ENCODE results near the gene ANXA2R.
"Not testable (repeated sequence)": the region's sequence is repeated elsewhere in the genome, so short reads cannot be mapped to it uniquely, and the experiment has no call there.

ANXA2R gene, protein sequence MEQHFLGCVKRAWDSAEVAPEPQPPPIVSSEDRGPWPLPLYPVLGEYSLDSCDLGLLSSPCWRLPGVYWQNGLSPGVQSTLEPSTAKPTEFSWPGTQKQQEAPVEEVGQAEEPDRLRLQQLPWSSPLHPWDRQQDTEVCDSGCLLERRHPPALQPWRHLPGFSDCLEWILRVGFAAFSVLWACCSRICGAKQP

DNA sequence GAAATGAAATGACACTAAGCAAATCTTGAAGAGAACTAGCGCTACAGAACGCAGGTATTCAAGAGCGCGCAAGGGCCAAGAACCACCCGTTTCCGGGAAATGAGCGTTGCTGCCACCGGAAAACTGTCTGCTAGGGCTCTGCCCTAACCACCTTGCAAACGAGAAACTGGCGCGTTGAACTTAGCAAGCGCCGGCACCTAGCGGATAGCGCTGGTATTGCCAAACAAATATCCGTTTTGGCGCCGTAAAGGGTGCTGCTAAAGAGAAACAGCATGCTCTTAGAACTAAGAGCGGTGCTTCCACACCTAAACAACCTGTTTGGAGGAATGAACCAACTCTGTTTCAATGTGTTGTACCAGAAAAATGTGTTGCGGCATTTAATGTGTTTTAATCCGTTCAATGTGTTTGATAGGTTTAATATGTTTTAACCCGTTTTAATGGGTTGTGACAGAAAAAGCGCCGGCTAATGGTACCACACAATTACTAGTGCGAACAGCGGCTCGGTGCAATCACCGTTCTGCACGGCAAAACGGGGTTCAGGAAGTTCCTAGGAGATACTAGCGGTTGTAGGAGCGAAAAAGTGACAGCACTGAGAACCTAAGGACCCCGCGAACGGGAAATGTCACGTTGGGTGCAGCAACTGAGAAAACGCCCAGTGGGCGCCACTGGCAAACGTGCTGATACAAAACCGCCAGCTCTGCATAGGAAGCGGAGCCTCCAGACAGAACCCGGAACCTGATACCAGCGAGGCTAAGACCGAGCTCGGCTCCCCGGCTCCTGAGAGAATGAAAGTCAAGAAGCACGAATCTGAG lies at the start of gene ANXA2R:
TSS of gene ANXA2R (minus strand) at position 33 of the 812 bp plus-strand sequence. CDS start 273 bp downstream, outside the sequence.
- FAIRE-seq: peak; percentile 79

DNA sequence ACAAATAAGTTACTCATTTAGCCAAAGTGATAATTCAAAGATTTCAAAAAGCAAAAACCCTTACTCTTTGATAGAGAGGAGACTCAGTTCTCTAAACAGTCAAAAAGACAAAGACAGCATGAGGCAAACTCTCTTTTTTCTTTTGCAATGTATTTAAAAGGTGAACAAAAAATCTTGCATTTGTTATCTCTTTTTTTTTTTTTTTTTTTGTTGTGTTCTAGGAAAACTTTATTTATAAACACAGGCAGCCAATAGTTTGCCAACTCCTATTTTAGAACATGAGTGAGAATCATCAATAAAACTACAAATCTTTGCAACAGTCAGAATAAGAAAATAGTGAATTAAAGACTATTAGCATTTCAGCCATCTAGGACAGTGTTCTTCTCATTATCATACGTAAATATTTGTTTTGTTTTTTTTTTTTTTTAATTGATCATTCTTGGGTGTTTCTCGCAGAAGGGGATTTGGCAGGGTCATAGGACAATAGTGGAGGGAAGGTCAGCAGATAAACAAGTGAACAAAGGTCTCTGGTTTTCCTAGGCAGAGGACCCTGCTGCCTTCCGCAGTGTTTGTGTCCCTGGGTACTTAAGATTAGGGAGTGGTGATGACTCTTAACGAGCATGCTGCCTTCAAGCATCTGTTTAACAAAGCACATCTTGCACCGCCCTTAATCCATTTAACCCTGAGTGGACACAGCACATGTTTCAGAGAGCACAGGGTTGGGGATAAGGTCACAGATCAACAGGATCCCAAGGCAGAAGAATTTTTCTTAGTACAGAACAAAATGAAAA lies 46.2 kb upstream of the ANXA2R start:
- FAIRE-seq; DNase-seq (ENCODE audit: insufficient read length, low spot score): not testable (repeated sequence)

More for the DNA sequence above, at the start of gene ANXA2R:
- DNase-seq (ENCODE audit: insufficient read length, low spot score): no peak

DNA sequence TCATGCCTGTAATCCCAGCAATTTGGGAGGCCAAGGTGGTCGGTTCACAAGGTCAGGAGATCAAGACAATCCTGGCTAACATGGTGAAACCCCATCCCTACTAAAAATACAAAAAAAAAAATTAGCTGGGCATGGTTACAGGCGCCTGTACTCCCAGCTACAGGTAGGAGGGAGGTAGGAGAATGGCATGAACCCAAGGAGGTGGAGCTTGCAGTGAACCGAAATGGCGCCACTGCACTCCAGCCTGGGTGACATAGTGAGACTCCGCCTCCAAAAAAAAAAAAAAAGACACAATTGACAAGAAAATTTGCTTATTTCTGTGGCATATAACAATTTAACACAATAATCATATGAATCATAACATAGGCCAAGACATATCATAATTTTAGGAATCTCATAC lies 45.3 kb upstream of the ANXA2R start:
- FAIRE-seq (no peak), DNase-seq (ENCODE audit: insufficient read length, low spot score) (no peak)

DNA sequence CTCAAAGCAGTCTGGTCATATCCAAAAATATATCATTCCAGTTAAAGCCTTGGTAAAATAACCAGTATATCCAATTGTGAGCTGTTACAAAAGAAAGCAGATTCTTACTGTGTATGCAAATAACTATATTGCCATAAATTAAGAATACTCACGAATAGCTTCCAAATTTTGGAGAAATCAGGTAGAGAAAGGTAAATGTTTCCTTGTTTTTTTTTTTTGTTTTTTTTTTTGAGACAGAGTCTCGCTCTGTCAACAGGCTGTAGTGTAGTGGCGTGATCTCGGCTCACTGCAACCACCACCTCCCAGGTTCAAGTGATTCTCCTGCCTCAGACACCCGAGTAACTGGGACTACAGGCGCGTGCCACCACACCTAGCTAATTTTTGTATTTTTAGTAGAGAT lies 44.3 kb upstream of the ANXA2R start:
- not testable (repeated sequence) for FAIRE-seq; DNase-seq (ENCODE audit: insufficient read length, low spot score)

DNA sequence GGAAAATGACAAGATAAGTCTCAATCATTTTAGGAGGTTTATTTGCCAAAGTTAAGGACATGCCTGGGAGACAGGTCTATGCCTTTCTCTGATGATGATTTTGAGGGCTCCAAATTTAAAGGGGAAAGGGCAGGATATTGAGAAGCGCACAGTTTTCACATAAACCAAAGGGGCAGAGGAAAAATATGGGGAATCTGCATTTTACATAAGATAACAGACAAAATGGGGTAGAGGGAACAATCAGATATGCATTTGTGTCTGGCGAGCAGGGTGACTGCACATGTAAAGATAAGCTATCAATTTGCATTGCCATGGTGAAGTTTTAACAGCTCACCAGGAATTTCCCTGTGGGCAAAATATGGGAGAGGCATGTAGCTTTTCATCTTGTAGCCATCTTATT lies 41.2 kb upstream of the ANXA2R start:
- FAIRE-seq; DNase-seq (ENCODE audit: insufficient read length, low spot score): not testable (repeated sequence)

DNA sequence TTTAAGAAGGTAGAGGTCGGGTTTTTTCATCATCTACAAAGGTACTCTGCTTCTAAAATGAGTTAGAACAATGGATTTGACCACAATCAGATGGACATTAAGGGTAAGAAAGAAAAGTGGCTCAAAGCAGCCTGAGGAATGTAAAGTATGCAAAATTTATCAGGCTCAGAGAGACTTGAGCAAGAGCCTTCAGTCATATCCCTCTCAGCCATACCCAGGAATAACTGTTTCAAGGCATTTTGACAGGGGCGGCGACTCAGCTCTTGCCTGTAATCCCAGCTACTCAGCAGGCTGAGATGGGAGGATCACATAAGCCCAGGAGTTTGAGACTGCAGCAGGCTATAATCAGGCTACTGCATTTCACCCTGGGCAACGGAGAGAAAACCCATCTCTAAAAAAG lies 38.8 kb upstream of the ANXA2R start:
- FAIRE-seq (no peak), DNase-seq (ENCODE audit: insufficient read length, low spot score) (no peak)

DNA sequence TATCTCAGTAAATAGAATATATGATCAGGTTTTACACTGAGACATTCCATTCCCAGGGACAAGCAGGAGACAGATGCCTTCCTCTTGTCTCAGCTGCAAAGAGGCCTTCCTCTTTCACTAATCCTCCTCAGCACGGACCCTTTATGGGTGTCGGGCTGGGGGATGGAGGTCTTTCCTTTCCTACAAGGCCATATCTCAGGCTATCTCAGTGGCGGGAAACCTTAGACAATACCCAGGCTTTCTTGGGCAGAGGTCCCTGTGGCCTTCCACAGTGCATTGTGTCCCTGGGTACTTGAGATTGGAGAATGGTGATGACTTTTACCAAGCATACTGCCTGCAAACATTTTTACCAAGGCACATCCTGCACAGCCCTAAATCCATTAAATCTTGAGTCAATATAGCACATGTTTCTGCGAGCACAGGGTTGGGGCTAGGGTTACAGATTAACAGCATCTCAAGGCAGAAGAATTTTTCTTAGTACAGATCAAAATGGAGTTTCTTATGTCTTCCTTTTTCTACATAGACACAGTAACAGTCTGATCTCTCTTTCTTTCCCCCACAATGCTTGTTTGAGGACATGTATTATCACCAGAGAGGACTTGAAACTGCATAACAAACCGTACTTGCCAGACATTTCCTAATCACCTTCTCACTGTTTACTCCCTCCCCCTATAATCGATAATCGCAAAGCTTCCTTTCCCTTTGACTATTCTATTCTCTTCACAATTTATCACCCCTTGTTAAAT lies 37.5 kb upstream of the ANXA2R start:
- not testable (repeated sequence) for FAIRE-seq; DNase-seq (ENCODE audit: insufficient read length, low spot score)

DNA sequence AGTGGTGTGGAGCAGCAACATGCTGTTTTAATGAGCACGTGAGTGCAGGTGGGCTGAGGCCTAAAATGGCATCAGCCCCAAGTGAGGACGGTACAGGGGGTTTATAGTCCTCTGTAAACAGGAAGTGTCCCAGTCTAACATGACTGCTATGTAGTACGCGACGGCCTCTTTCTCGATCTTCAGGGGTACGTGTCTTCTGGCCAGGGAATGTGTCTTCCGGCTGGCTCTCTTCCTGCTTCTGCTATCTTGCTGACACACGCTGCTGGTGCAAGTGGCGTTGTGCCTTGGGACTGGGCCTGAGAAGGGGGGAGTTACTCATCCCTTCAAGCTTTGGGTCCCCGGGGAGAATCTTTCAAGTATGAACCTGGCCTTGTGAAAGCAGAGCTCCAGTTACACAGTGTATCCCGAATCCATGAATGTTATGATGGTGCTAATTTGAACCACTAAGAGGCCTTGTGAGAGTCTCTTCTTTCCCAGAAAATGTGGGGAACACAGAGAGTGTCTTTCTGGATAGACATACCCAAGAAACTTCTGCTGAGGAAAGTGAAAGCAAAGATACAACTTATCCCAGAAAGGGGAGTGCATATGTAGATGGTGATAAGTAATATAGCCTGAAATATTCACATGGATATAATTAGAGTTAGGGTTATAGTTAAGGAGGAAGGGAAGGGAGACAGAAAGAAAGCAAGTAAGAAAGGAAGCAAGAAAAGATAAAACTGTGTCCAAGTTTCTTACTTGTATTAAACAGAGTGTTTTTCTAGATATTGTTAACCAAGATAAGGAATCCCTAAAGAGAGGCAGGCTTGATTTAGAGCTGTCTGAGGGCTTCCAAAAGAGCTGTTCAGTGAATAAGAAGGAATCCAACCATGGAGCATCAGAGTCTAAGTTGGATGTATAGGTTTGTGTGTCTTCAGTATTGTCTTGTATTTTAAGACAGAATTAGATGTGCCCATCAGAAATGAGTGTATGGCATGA lies 35.5 kb upstream of the ANXA2R start:
- DNase-seq (ENCODE audit: insufficient read length, low spot score) (no peak), FAIRE-seq (no peak)

DNA sequence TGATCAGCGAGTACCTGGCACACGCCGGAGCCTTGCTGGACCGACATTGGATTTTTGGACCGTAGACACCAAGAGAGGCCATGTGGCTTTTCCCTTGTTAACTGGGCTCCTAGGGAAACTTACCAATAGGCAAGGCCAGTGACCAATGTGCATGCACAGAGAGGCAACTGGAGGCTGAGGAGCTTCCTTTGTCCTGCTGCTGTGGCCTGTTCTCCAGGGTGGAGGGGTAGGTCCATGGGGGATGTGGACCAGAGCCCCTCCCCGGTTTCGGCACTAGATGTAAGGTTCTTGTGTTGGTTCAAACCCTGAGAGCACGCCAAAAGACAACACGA lies 34.8 kb upstream of the ANXA2R start:
- no peak for FAIRE-seq
- no peak for DNase-seq (ENCODE audit: insufficient read length, low spot score)

DNA sequence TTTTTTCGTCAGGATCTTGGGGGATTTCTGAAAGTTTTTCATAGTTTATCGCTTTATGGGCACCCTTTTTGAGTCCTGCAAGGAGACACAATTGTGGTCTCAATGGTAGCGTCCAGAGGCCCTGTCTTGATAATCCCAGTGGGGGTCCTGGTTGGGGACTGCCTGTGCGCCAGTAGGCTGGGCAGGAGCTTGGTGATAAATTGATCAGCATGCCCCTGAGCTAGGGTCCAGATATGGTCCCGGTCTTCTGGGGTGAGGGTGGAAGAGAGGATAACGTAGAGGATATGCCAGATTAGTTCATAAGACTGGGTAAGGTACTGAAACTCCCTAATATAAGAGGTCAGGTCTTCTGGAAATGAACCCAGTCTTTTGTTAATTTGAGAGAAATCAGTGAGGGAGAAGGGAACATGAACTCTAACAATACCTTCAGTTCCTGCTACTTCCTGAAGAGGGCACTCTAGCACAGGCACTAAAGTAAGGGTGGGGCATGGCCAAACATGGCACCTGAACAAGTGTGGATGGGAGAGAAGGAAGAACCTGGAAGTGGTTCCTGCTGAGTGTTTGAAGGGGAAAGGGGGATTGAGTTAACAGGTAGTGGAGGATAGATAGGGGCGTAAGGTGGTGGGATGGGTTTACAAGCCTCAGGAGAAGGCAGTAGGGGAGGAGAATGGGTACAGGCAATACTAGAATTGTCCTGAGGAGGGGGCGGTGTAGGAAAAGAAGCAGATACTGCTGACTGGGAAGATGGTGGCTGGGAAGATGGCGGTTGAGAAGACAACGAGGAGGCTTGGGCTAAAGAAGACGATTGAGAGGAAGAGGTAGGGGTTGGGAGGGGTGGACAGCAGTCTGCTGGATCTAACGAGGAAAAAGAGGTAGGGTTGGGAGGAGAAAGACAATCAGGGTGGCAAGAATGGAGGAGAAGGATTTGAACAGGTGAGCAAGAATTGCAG lies 33.8 kb upstream of the ANXA2R start:
- DNase-seq (ENCODE audit: insufficient read length, low spot score): peak; percentile 24
- FAIRE-seq: no peak

DNA sequence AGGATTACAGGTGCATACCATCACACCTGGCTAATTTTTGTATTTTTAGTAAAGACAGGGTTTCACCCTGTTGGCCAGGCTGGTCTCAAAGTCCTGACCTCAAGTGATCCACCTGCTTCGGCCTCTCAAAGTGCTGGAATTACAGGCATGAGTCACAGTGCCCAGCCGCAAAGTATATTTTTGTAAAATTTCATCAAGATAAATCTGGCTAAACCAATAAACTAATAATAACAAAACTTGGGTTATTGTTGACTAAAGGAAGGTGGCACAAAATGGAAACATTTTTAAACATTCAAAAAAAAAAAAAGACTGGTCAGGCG lies 29.2 kb upstream of the ANXA2R start:
- not testable (repeated sequence) for FAIRE-seq; DNase-seq (ENCODE audit: insufficient read length, low spot score)

DNA sequence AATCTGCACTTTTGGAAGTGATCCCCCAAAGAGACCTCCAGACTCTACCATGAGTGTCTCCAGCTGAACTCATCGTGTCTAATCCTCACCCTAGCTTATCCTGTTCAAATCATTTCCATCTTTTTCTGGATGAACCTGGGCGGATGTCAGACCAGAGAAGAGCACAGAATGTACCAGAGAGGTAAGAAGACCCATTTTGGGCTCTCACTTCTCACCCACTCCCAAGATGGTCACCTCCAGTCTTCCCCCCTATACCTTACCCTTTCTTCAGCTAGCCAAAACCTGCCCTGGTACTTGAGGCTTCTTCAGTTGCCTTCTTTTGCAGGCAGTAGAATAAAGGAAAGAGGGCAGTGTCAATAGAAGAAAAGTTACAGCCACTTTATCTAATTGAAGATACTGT lies 27.9 kb upstream of the ANXA2R start:
- no peak for FAIRE-seq
- no peak for DNase-seq (ENCODE audit: insufficient read length, low spot score)

DNA sequence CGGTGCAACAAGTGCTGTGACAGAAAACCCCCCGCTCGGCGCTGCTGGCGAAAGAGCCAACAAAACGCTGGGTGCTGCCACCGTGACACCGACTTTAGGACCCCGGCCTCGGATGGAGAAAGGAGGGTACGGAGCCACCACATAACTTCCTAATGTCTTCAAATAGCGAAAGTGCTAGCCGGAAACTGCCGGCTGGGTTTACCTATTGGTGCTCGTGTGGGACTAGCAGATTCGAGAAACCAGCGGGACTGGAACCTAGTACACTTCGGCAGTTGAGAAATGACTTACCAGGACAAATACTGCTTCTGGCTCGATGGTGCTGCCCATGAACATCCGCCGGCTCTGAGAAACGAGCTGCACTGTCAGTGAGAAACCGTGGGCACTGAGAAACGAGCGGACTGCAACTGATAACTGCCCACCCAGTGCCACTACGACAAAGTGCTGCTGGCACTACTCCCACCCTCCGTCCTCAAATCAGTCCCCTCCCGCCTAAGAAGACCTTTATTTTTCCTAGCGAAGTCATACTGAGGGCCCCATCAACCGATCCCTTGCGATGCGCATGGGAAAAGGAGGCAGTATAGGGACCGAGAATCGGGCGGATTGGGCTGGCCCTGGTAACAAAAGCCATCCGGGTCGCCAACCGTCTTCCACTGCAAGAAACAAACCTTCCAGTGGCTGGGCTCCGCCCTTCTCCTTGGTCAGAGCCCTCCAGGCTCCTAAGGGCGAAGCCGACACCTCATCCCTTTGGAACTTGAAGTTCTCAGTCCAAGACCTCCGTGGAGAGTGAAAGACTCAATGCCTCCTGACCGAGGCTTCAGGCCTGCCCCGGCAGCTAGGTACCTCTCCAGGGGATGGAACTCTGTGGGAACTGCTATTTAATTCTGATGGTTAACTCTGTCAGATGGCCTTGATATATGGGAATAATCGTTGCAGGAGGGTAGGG lies 27.0 kb upstream of the ANXA2R start:
- peak; percentile 15 for DNase-seq (ENCODE audit: insufficient read length, low spot score)
- peak; percentile 89 for FAIRE-seq

DNA sequence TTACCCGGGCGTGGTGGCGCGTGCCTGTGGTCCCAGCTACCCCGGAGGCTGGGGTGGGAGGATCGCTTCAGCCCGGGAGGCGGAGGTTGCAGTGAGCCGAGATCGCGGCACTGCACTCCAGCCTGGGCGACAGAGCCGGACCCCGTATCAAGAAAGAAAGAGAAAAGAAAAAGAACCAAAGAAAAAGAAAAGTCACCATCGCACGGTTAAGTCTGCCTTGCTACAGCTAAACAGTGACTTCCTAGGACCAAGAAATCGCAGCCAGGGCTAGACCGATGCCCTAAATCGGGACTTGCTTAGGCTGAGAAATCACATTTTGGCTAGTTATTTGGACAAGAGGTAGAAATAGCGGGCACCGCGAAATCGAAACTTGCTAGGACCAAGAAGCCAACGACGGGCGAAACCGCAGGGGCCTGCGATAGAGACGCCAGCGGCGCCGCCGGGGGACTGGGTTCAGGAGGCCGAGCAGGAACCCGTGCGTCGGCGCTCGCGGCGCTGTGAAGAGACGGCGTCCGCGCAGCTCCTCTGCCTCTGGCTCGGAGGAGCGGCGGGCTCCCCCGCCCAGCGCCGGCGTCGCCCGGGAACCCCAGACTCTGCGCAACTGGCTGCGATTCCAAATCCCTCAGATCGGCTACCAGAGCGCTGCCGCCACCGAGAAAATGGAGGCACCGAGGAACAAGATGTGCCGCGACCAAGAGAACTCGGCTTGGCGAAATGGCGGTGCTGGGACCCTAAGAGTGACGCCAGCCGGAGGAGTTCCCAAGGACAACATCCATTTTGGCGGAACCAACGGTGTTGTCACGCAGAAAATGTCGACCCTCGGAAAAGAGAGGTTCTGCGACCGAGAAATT lies 26.1 kb upstream of the ANXA2R start:
- FAIRE-seq: peak; percentile 4
- DNase-seq (ENCODE audit: insufficient read length, low spot score): no peak

DNA sequence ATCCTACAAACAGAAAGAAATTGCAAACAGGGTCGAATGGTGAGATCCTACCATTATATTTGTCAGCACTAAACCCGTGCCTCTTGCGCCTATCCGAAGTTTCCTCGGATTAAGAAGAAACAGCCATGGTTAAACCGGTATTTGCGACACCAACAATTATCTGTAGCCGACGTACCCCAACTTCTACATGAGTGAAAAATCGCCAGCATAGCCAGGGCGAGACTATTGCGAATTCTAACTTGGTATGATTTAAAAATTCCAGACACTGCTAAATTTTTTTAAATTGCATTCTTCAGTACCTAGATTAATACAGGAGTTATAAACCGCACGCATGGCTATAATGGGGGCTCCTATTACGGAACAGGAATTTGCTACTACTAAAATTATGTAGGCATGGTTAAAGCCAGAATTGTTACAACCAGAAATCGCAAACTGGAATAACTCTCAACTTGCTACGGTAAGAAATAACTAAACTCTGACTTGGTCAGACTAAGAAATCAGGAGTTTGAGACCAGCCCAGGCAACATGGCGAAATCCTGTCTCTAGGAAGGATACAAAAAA lies 25.3 kb upstream of the ANXA2R start:
- FAIRE-seq: no peak
- no peak for DNase-seq (ENCODE audit: insufficient read length, low spot score)

DNA sequence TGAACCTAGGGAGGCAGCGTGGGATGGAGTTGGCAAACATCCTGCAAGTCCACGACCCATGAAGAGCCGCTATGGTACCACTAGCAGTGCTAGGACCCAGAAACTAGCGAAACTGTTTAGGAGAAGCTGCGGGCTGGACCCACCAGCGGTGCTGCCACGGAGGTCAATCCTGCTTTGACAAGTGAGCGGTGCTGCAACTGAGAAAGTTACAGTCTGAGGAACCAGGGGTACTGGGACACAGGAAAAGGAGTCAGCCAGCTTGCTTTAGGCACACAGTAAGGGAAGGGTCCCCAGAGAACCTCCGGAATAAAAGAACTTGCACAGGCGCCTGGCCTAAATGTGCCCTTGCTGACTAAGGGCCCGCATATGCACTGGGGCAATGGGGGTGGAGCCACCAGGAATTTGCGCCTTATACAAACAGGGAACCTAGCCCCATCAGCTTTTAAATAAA lies 23.6 kb upstream of the ANXA2R start:
- FAIRE-seq (no peak), DNase-seq (ENCODE audit: insufficient read length, low spot score) (no peak)
